ENCODE measurements around the gene FCN3. TPM values are rescaled to one million over a fixed set of nuclear protein-coding genes. Genes with fewer than 3 reads are reported as not detected.

FCN3 gene
- total RNA-seq, 2 donors from 2014 or later, result not detected

DNA sequence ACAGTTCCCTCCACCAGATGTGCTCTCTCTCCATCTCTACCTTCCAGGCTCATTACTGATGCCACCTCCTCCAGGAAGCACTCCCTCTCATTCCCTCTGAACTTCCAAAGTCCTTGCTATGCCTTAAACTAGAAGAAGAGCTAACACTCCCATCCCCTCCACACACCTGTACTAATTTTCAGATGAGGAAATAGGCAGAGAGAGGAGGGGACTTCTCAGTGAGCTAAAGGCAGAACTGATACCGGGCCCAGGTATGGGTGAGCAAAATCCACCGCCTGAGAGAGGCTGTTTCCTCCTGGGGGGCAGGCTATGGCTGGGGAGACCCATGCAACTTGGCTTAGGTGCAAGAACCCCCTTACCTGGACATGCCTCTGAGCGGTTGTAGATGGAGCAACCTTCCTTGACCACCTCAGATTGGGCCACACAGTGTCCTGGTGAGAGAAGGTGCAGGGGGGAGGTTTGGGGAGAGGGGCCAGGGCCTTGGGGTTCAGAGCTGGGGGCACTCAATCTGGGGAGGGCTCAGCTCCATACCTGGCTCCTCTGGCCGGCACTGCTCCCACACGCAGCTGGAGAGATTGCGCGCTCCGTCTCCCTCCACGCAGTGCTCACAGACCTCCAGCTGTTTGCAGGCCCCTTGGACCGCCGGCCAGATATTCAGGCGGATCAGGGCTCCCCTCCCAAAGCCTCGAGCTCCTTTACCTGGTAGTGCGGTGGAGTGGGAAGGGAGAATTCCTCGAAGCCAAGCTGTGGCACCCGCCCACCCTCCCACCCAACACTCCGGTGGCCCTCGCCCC lies 7.5 kb upstream of the FCN3 start:
- Mint-ChIP-seq H3K9me3 (no peaks in the 10 kb centered on the region), H3K27ac (no peak overlapping the region), H3K36me3 (ENCODE audit: insufficient read depth in 2 of 2) (no peaks in the 10 kb centered on the region), H3K27me3 (ENCODE audit: low read depth) (peaks cover 5% of the 10 kb centered on the region), H3K4me3 (no peak overlapping the region), H3K4me1 (ENCODE audit: low read depth) (no peaks in the 10 kb centered on the region)
- DNase-seq, result no peak
- ATAC-seq (replicated peaks in 1 of 2), result no peak

DNA sequence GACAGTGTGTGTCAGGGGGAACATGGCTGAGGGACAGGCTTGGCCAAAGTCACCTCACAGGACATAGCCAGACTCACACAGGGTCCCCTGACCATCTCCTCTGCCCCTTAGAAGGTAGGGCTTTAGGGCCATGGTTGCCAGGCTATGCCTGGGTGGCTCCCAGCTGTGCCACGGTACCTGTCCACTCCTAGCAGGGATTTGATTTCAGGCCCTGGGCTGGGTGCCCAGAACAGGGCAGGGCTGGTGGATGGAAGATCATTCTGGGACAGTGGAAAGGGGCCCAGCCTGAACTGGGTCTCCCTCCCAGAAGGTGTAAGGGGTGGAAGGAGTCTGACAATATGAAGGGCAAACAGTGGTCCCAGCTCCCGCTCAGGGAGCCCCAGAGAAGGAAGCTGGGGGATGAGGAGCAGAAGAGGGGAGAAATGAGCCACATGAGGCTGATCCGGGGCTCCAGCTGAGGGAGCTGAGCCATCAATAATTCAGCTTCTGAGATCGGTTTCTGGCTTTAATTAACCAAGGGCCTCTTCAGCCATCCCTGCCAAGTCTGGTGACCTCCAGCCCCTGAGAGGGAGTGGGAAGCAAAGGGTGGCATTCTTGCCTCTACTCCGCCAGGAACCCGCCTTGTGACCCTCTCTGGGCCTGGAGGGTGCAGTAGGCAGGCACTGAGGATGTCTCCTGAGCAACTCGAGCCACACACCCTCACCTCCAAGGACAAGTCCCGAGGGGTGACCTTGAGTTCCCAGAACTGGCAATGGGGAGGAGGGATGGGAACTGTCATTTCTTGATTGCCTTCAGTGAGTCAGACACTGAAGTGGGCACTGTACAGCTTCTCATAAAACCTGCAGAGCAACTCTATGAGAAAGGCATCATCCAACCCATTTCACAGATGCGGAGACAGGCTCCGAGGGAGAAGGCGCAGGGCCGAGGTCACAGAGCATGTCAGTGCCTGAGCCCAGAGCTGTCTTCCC lies 6.4 kb upstream of the FCN3 start:
- ATAC-seq (replicated peaks in 1 of 2) (no peak), DNase-seq (no peak)
- Mint-ChIP-seq H3K27ac (no peak overlapping the region), H3K4me3 (no peak overlapping the region), H3K27me3 (ENCODE audit: low read depth) (no peaks in the 10 kb centered on the region), H3K9me3 (no peaks in the 10 kb centered on the region), H3K36me3 (ENCODE audit: insufficient read depth in 2 of 2) (no peaks in the 10 kb centered on the region), H3K4me1 (ENCODE audit: low read depth) (no peaks in the 10 kb centered on the region)

DNA sequence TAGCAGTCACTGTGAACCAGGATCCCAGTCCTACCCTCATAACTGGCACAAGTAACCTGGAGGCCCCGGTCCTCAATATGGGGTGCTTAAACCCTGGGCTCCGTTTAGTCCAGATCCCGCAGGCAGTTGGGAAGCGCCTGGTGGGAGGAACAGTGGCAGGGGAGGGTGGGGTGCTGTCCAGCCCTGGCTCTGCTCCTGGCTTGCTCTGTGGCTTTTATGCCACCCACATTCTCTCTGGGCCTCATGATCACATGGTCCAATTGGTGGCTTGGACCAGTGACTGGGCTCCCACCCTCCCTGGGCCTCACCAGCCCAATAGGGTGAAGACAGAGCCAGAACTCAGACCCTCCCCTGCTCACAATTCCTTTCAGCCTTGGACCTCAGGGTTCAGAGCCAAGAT lies 5.6 kb upstream of the FCN3 start:
- Mint-ChIP-seq H3K27me3 (ENCODE audit: low read depth) (no peaks in the 10 kb centered on the region), H3K36me3 (ENCODE audit: insufficient read depth in 2 of 2) (no peaks in the 10 kb centered on the region), H3K9me3 (no peaks in the 10 kb centered on the region), H3K4me3 (no peak overlapping the region), H3K4me1 (ENCODE audit: low read depth) (no peaks in the 10 kb centered on the region), H3K27ac (no peak overlapping the region)
- DNase-seq, result no peak
- ATAC-seq (replicated peaks in 1 of 2), result no peak

DNA sequence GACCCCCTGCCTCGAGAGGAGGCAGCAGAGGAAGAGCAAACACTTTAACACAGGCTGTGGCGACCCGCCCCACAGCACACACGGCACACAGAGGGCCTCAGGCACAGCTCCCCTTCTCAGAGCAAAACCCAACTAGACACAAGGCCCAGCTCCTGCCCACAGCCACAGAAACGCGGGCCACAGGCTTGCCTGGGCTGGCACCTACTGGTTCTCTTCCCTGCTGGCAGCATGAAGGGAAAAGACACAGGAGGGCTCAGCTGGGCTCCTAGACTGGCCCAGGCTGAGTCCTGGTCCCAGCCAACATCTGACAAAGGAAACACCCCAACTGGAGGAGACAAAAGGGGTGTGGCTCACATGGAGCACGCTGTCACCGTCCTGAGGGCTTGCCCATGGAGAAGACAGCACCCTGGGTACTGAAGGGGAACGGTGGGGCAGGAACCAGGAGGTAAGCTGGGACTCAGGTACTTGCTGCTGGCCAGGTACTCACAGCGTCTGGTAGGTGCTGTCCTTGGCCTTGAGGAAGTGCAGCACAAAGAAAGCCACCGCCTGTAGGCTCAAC lies 5.0 kb upstream of the FCN3 start:
- Mint-ChIP-seq H3K4me3 (no peak overlapping the region), H3K9me3 (no peaks in the 10 kb centered on the region), H3K4me1 (ENCODE audit: low read depth) (no peaks in the 10 kb centered on the region), H3K36me3 (ENCODE audit: insufficient read depth in 2 of 2) (no peaks in the 10 kb centered on the region), H3K27ac (no peak overlapping the region), H3K27me3 (ENCODE audit: low read depth) (no peaks in the 10 kb centered on the region)
- ATAC-seq (replicated peaks in 1 of 2) (no peak), DNase-seq (no peak)

DNA sequence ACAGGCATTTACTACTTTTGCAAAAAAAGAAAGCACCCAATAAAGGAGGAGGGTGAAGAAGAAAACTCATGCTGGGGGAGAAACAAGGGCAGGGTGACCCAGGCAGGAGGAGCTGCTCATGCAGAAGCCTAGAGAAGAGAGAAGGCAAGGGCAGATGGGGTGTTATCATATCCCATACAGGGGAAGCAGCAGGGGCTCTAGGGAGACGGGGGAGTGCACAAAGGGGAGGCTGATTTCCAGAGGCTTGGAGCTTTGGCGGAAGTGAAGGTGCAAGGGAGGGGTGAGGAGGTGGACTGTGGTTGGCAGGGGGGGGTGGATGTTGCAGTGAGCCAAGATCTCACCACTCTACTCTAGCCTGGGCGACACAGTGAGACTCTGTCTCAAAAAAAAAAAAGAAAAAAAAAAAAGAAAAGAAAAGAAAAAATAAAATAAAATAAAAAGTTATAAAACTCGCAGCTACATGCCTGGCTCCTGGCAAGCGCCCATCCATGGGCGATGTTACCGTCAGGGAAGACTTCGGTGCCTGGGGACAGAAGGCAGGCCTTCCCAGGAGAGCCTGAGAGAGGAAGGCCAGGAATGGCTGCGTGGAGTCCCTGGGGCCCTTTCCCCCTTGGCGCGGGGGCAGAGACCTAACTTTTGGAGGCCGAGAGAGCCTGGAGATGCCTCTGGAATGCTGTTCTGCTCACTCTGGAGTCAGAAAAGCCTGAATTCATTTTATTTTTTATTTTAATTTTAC lies 3.3 kb upstream of the FCN3 start:
- ATAC-seq (replicated peaks in 1 of 2), result no peak
- Mint-ChIP-seq H3K4me1 (ENCODE audit: low read depth) (no peaks in the 10 kb centered on the region), H3K4me3 (no peak overlapping the region)

DNA sequence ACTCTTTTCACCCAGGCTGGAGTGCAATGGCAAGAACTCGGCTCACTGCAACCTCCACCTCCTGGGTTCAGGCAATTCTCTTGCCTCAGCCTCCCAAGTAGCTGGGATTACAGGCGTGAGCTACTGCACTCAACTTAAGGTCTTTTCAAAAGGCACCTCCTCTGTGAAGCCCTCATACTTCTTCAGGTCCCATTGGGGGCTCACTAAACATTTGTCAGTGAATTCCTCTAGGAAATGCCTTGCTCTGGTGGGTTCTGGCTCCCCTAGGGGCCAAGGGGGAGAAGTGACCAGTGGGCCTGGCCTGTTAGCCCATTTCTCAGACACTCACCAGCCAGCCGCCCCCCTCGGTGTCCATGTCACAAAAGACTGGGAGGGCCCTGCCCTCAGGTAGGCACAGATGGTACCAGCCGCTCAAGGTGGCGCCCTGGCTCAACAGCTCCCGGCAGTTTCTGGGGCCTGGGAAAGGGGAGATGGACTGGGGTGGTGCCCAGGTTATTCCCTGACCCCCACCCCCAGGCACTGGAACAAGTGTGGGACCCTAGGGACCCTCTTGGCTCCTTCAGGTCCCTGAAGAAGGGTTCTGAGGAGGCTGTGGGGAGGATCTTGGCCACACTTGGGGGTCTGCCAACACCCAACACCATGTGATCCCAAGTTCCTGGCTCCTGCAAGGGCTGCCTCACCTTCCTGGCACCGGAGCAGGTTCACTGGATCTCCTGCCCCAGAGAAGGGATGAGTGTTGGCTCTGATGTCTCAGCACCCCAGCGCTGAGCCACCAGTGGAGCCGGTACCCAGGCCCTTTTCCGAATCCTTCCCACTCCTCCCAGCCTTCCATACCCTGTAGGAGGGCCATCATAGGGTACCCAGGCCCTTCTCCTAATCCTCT lies 1.6 kb downstream of the FCN3 start:
- DNase-seq (no peak), ATAC-seq (replicated peaks in 1 of 2) (no peak)
- Mint-ChIP-seq H3K4me3 (no peak overlapping the region), H3K36me3 (ENCODE audit: insufficient read depth in 2 of 2) (no peaks in the 10 kb centered on the region), H3K27me3 (ENCODE audit: low read depth) (no peaks in the 10 kb centered on the region), H3K27ac (no peak overlapping the region), H3K4me1 (ENCODE audit: low read depth) (peaks cover 14% of the 10 kb centered on the region), H3K9me3 (no peaks in the 10 kb centered on the region)

More for the DNA sequence above, 3.3 kb upstream of the FCN3 start:
- H3K9me3 Mint-ChIP-seq, result no peaks in the 10 kb centered on the region
- H3K36me3 Mint-ChIP-seq (ENCODE audit: insufficient read depth in 2 of 2), result no peaks in the 10 kb centered on the region
- H3K27me3 Mint-ChIP-seq (ENCODE audit: low read depth), result no peaks in the 10 kb centered on the region
- no peak overlapping the region for H3K27ac Mint-ChIP-seq
- no peak for DNase-seq

DNA sequence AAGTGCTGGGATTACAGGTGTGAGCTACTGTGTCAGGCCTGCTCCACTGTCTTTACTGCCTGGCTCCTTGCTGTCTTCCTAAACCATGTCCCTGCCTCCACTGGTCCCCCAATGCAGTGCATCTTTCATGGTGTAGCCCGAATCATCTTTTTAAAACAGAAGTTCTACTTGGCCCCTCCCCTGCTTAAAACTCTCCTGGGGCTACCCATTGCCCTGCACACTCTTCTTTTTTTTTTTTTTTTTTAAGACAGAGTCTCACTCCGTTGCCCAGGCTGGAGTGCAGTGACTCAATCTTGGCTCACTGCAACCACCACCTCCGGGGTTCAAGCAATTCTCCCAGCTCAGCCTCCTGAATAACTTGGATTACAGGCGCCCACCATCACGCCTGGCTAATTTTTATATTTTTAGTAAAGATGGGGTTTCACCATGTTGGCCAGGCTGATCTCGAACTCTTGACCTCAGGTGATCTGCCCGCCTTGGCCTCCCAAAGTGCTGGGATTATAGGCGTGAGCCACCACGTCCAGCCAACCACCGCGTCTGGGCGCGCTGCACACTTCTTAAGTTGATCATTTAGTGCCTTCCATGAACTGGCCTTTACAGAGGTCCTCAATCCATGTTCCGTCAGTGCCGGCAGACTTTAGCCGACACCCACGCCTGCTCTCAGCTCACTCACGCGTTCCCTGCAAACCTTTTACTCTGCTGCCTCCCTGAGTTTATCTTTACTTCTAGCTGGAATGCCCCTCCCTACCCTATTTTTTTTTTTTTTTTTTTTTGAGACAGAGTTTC lies 2.4 kb downstream of the FCN3 start:
- no peak for DNase-seq

DNA sequence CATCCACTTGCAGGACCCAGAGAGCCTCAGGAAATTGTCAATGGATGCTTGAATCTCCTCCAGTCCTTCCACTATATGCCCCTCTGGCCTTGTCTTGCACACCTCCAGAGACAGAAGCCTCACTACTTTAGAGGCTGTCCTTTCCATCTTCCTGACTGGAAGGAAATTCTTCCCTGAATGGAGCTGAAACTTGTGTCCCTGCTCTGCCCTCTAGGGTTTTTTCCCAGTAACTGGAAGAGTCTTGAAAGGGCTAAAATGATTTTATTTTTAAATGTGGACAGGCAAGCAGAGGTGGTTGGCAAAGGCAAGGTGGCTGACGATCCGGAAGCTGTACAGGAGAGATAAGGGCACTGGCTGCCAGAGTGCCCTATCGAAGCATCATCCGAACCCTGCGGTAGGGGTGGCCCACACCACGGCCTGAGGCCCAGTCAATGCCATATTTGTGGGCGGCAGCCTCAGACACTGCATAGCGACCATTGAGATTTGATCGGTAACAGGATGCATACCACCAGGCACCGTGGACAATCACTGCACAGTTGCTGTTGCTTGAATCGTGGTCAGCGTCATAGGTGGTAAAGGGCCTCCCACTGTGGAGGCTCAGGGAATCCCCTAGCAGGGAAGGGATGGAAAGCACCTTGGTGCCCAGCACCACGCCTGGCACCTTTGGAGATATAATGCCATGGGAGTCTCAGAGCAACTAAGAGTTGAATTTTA lies 5.6 kb downstream of the FCN3 start:
- Mint-ChIP-seq H3K9me3 (no peaks in the 10 kb centered on the region), H3K4me3 (no peak overlapping the region), H3K27me3 (ENCODE audit: low read depth) (no peaks in the 10 kb centered on the region), H3K4me1 (ENCODE audit: low read depth) (peaks cover 34% of the 10 kb centered on the region), H3K27ac (no peak overlapping the region), H3K36me3 (ENCODE audit: insufficient read depth in 2 of 2) (no peaks in the 10 kb centered on the region)
- DNase-seq, result no peak
- no peak for ATAC-seq (replicated peaks in 1 of 2)

More for the DNA sequence above, 2.4 kb downstream of the FCN3 start:
- no peaks in the 10 kb centered on the region for H3K36me3 Mint-ChIP-seq (ENCODE audit: insufficient read depth in 2 of 2)
- H3K27ac Mint-ChIP-seq, result no peak overlapping the region
- H3K27me3 Mint-ChIP-seq (ENCODE audit: low read depth), result no peaks in the 10 kb centered on the region
- ATAC-seq (replicated peaks in 1 of 2), result no peak
- no peak overlapping the region for H3K4me3 Mint-ChIP-seq
- peaks cover 16% of the 10 kb centered on the region for H3K4me1 Mint-ChIP-seq (ENCODE audit: low read depth)
- no peaks in the 10 kb centered on the region for H3K9me3 Mint-ChIP-seq

DNA sequence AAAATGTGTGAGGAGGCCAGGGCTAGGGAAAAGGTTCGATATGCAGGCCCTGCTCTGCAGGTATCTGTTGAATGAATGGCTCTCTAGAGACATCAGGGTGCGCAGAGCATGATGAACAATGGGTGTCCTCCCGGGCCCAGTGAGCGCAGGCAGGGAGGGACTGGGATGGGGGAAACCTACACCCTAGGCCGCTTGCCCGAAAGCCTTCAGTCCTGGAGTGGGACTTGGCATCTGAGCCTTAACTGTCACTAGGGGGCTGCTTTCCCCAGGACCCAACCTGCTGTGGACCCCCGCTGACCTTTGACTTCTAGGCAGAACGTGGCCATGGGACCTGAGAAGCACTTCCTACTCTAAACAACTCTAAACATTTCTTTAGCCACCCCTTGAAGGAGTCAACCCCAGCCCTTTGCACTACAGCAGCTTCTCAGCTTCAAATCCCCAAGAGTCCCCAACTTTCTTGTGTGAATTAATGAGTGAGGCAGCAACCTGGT lies 7.4 kb downstream of the FCN3 start:
- no peak overlapping the region for H3K27ac Mint-ChIP-seq
- H3K27me3 Mint-ChIP-seq (ENCODE audit: low read depth), result no peaks in the 10 kb centered on the region
- no peaks in the 10 kb centered on the region for H3K9me3 Mint-ChIP-seq
- no peak for ATAC-seq (replicated peaks in 1 of 2)
- H3K4me3 Mint-ChIP-seq, result peak overlapping the region; percentile 77 to 78
- no peak for DNase-seq
- no peaks in the 10 kb centered on the region for H3K36me3 Mint-ChIP-seq (ENCODE audit: insufficient read depth in 2 of 2)
- H3K4me1 Mint-ChIP-seq (ENCODE audit: low read depth), result peaks cover 34% of the 10 kb centered on the region

DNA sequence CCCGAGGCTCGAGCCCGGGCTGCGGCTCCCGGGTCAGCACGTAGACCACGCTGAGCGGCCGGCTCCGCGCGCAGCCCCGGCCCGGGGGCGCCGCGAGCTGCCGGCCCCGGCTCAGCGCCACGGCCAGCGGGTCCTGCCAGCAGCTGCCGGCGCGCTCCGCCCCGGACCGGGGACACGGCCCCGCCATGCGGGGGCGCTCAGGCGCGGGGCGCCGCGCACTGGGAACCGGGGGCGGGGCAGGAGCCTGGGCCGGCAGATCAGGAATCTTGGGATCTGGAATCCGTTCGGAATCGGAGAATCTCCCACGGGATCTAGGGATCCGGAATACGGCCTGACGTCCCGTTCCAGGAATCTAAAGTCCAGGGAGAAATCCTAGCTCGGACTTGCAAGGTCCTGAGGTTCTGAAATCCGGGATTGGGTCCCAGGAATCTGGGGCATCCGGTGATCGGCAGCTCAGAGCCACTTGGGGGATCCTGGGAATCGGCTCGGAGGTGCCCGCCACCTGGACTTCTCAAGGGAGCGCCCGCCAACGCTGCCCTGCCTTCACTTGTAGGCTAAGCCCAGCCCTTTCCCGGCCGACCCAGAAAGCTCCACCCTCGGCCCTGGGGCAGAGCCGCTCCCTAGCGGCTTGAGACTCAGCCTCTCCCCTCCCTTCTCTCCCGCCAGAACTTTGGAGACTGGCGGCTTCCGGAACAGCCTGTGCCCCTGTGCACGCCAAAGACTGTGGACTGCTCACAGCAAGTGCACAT lies 8.0 kb downstream of the FCN3 start, which contains the start of gene MAP3K6:
Gene MAP3K6 (minus strand): TSS at position 551 of the 749 bp plus-strand sequence. CDS start 364 bp downstream, at position 187.
- Mint-ChIP-seq H3K27ac (peak within 1 kb of the TSS; percentile 68), H3K4me1 (ENCODE audit: low read depth) (peaks cover 34% of the 10 kb centered on the region), H3K9me3 (no peaks in the 10 kb centered on the region), H3K36me3 (ENCODE audit: insufficient read depth in 2 of 2) (no peaks in the 10 kb centered on the region), H3K4me3 (peak within 1 kb of the TSS; percentile 95 to 96), H3K27me3 (ENCODE audit: low read depth) (no peaks in the 10 kb centered on the region)
- peak; percentile 56 to 59 for ATAC-seq (replicated peaks in 1 of 2)
- DNase-seq, result peak; percentile 64 to 73

Measured in activated T-cell treated with anti-CD3 and anti-CD28 coated beads, Interleukin-2, amount 50 U/mL, for 72 hours (primary cell).